GM12865 (cell line): ENCODE results near the gene IL7R.
A peak's percentile ranks its signal among the peaks of the same experiment; 100 is the strongest.

Experiments
- DNase-seq: peaks from one replicate; pipeline ENCODE4 v3.0.0; 2010; ENCODE audit warnings: low read depth
- H3K4me3 ChIP-seq: 2 replicates; pipeline ENCODE4 v1.5.1; 2011; ENCODE audit warnings: mild to moderate bottlenecking, low read depth, low read length, control low read depth
- TF ChIP-seq, protein P1 (sequence below): IDR thresholded peaks from 2 replicates; pipeline ENCODE4 v1.5.1; 2011; ENCODE audit warnings: low read length, control low read depth, low read depth, inconsistent platforms; ENCODE audit not compliant: insufficient read depth; ENCODE audit errors: missing control alignments

Gene IL7R

DNA sequence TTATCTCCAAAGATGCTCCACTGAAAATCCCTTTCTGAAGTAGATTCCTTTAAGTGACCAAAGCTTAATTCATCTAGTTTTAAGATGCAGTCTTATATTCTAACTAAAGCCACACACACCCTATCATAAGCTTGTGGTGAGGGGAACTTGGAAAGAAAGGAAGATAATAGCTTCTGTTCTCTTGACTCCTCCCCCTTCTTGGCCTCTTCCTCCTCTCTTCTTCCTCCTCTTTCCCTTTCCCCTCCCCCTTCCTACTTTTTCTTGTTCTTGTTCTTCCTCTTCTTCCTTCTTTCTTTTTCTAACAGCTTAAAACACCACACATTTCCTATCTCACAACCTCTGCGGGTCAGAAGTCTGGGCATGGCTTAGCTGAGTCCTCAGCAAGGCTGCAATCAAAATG, 23.5 kb downstream of the IL7R start:
- TF ChIP-seq, protein P1, sequence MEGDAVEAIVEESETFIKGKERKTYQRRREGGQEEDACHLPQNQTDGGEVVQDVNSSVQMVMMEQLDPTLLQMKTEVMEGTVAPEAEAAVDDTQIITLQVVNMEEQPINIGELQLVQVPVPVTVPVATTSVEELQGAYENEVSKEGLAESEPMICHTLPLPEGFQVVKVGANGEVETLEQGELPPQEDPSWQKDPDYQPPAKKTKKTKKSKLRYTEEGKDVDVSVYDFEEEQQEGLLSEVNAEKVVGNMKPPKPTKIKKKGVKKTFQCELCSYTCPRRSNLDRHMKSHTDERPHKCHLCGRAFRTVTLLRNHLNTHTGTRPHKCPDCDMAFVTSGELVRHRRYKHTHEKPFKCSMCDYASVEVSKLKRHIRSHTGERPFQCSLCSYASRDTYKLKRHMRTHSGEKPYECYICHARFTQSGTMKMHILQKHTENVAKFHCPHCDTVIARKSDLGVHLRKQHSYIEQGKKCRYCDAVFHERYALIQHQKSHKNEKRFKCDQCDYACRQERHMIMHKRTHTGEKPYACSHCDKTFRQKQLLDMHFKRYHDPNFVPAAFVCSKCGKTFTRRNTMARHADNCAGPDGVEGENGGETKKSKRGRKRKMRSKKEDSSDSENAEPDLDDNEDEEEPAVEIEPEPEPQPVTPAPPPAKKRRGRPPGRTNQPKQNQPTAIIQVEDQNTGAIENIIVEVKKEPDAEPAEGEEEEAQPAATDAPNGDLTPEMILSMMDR = no peak
- DNase-seq = no peak
- H3K4me3 ChIP-seq = no peak overlapping the region

DNA sequence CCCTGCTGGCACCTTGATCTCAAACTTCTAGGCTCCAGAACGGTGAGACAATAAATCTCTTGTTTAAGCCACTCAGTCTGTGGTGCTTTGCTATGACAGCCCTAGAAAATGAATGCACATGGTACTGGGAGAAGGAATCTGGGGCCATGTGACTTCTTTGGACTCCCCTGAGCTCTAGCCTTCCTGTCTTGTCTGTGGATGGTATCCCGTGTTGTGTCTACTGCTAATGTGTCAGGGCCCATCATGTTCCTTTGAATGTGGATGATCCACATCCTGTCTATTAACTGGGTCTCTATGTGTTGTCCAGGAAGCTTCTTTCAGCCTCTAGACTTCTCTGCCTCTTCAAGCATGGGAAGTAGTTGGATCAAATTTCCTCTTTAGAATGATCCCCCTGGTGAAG, 25.1 kb downstream of the IL7R start:
- TF ChIP-seq, protein P1 = no peak
- no peak overlapping the region for H3K4me3 ChIP-seq
- no peak for DNase-seq

DNA sequence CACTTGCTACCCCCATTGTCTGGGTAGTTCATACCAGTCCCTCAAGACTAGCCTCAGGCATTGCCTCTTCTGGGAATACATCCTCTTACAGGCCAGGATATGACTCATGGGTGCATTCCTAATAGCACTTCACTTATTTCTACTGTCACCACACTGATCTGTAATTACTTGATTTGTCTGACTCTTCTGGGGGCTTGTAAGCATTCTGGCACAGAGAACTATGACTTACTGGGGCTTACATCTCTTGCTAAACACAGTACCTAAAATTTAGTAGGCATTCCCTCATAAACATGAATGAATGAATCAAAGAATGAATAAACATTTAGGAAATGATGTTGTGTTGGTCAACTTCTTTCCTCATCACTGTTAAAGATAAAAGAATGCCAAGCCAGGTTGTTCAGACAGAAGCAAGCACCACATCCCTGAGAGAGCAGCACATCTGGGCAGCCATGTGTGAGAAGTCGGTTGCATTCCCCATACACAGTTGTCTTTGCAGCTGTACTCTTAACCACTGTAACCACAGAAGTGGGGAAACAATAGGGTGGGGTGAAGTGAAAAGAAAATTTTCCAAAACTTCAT, 27.6 kb downstream of the IL7R start:
- TF ChIP-seq, protein P1 = no peak
- no peak overlapping the region for H3K4me3 ChIP-seq
- peak; percentile 66 for DNase-seq

DNA sequence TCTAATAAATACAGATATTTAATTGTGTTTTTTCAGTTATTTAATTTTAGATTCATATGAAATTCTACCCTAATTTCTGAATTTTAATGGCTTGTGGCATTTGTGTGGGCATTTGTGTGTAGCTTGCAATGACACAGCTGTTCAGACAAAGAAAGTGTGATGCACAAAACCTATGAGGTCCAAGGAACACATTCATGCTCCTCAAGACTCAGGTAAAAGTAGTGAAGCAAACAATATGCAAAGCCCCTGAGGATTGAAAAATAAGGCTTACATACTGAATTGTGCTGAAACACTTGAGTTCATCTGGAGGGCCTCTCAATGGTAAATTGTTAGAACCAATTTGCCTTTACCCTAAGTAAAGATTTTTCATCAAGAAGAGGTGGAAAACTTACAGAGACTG, 28.1 kb downstream of the IL7R start:
- no peak for DNase-seq
- TF ChIP-seq, protein P1 = no peak
- H3K4me3 ChIP-seq = no peak overlapping the region

DNA sequence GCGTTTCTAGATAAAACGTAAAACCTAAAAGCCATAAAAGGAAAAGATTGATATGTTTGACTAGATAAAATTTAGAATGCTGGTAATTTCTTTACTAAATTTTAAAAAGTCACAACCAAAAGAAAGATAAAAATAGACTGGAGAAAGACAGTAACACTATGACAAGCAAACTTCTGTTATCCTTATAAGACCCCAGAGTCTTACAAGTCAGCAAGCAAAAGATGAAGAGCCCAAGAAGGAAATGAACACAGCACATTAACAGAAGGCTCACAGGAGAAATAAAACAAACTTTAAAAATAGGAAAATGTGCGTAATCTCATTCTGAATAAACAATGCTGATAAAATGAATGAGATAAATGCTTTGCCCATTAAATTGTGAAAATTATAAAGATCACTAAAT, 29.7 kb downstream of the IL7R start:
- no peak overlapping the region for H3K4me3 ChIP-seq
- no peak for DNase-seq
- TF ChIP-seq, protein P1 = no peak

DNA sequence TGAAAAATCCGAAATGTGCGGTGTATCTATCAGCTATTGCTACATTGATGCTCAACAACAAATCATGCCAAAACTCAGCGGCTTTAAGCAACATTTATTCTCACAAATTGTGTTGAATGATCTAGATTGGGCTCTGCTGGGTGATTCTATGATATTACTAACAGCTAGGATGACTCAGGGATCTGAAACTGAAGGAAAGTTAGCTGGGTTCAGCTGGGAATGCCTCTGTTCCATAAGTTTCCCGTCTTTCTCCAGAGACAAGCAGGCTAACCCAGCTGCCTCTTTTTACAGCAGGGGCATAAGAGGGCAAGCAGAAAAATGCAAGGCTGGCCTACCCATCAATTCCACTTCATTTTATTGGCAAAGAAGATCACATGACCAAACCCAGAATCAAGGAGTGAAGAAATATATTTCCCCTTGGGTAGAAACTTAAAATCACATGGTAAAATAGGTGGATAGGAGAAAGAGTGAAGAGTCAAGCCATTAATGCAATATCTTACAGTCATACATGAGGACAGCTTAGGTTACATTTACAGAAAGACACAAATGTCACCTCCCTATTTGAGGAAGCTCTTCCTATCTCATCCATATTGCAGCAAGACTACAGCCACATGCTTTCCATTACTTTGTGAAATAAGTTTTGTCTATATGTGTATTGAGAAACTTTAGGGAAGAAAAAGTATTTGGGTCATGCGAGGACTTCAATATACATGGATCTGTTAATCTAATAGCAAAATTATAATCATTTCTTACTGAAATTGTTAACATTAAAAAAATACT, 30.8 kb downstream of the IL7R start:
- TF ChIP-seq, protein P1 = no peak

More for the DNA sequence above, 30.8 kb downstream of the IL7R start:
- H3K4me3 ChIP-seq = no peak overlapping the region
- DNase-seq = no peak
